Measurements from ENCODE around the gene MYEOV.

MYEOV gene

DNA sequence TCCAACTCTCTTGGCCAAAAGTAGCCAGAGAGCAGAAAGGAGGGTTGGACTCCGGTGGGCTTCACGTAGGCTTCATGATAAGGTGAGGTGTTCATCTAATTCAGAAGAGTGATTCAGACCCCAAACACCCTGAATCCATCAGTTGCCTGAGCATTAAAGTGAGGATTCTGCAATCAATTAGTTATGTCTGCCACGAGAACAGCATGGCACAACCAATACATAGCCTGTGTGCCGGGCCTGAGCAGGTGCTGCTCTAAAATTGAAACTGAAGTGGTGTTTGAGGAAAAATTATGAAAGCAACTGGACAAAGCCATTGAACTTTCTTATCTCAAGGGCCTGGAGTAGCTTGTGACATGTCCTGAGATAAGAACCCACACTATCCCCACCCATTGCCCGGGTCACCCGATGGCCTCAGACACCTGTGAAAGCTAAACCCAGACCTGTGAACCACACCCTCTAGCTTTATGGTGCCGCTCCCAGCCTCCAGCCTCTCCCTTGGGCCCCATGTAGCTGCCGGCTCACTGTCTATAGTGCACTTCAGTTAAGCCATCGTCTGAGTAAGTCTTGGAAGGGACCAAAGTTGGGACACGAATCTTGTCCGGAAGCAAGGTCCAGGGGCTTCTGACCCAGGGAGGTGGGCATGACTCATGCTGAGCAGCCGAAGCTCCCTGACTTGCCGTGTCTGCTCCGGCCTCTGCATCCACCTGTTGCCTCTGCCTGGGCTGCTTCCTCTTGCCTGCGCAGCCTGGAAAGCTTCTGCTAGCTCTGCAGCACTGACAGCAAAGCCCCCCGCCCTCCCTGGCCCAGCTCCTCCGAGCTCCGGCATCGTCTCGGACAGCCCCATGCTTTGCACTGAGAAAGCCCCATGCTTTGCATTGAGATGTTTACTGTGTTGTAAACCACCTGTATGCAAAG lies 5.7 kb upstream of the MYEOV start:
- FAIRE-seq, result no peak

DNA sequence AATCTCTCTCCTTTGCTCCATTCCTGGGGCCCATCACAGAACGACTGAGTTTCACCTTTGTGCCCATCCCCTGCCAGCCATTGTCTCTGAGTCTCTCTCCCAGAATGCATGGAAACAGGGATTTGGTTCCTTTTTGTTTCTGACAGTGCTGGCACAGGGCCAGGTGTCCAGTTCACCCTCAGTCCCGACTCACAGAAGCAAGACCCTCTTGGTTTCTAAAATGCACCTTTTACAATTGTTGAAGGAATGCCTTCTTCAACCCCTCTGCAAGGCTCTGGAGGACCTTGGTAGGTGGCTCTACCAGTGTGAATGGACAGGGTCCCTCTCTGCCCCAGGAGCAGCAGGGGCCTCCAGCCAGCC lies 5.1 kb upstream of the MYEOV start:
- FAIRE-seq, result no peak

GRCh38 chr11:69290806-69291205 lies 3.1 kb upstream of the MYEOV start:
- FAIRE-seq, result no peak

GRCh38 chr11:69291459-69292110 lies 2.4 kb upstream of the MYEOV start:
- FAIRE-seq, result no peak

DNA sequence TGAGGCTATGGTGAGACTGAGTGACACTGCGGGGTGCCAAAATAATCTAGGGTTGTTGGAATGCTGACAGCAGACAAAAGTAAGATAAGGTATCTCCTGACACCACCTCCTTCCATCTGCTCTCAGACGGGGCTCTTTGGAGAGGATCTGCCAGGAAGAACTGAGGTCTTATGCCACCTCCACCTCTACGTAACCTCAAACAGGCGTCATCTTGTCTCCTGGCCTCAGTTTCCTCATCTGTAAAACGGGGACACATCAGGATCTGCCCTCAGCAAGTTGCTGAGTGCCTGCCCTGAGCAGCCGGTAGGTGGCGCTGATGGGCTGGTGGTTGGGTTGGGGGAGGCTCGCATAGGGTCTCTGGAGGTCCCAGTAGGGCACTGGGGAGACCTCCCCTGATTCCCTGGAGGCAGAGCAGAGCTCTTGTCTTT lies 1.7 kb upstream of the MYEOV start:
- FAIRE-seq, result no peak

DNA sequence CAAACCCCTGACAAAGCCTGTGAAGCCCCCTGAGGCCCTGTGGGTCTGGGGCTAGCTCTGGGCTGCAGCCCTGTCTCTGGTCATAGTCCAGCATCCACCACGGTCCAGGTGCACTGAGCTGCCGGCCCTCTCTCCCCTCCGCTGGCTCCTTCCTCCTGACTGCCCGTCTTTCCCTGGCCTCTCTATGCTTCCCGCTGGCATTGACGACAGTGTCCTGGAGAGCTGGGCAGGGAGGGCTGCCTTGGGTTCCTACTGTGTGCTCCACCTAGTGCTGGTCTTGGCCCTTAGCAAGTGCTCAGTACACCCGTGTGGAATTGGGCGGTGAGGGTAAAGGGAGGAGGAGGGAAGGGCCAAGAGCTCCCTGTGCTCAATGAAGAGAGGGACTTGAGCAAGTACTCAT lies 868 bp upstream of the MYEOV start:
- FAIRE-seq, result no peak

DNA sequence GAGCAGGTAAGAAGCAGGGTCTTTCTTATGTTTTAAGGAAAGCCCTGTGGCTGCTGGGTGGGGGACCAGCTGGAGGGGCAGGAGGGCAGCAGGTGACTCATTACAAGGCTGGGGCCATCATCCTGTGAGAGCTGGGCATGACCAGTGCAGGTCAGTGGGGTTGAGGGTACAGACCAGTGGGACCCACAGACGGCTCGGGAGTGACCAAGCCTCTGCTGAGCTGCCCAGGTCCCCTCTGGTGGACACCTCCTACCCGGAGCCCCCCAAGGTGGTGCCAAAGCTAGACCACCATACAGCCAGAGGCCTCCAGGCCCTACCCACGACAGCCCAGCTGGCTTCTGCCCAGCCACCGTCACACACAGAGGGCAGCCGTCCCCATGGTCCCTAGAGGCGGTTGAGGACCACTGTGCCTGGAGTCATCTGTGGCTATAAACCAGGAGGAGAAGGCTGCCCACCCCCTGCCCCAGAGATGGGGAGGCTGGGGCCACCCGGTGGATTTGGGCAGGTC lies 670 bp downstream of the MYEOV start:
- no peak for FAIRE-seq

DNA sequence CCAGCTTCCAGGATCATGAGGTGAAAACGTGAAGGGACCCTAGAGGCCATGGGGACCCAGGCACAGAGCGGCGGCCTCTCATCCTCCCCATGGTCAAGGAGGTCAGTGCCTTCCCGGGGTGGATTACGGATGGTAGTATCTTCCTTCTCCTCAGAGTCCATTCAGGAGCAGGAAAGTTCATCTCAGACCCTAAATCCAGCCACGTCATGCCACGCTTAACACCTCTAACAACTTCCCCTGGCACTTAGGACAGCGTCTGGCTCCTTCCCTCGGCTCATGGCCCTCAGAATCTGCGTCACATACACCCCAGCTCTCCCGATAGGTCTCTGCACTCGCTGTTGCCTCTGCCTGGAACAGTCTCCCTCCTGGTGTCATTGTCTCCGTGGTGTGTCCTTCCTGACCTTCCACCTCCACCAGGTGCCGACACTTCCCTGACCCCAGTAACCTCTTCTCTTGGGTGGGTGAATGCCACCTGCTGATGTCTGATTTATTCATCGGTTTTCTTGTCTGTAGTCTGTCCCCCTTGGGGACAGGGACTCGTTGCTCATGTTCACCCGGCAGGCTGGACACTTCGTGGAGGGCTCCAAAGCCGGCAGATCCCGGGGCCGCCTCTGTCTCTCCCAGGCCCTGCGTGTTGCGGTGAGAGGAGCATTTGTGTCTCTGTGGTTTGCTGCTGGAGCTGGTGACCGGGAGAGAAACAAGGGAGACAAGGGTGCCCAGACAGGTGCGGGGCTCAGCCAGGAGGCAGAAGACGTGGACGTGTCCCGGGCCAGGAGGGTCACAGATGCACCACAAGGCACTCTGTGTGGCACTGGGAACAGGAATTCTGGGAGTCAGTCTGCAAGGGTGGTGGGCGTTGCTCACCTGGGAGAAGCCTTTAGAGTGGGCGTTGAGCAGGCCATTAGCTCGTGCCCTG lies 1.4 kb downstream of the MYEOV start:
- no peak for FAIRE-seq

GRCh38 chr11:69295995-69296889 lies 2.3 kb downstream of the MYEOV start:
- no peak for FAIRE-seq

- FAIRE-seq, result no peak
Measured at GRCh38 chr11:69296890-69297786, 3.2 kb downstream of the MYEOV start.

- no peak for FAIRE-seq
Measured at GRCh38 chr11:69297787-69298266, 3.9 kb downstream of the MYEOV start.

DNA sequence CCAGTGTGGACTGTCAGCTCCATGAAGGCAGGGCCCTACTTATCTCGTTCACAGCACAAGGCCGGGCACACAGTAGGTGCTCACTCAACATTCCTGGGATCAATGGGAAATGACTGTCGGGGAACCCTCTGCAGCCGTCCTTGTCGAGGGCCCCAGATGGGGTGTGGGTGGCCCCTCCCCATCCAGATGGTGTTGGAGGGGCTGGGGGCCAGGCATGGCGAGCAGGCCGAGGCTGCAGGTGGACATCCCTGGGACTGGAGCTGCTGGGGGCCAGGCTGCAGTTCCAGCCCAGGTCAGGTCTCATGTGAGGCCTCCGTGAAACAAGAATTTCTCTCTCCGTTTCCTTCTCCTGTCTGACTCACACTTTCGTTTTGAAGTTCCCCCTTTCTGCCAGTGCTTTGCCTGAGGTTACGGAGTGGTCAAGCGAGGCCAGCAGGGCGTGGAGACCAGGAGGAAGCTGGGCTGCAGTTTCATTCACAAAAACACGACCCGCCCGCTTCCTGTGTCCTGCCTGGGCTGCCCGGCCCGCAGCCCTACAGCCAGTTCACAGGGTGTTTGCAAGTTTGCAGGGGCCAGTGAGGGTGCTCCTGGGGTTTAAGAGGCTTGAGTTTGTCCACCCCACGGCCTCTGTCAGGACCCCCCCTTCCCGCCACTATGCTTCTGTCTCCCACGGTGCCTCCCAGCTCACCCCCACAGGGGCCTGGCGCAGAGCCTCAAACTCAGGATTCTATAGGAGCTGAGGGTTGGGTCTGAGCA lies 4.5 kb downstream of the MYEOV start:
- FAIRE-seq, result no peak

DNA sequence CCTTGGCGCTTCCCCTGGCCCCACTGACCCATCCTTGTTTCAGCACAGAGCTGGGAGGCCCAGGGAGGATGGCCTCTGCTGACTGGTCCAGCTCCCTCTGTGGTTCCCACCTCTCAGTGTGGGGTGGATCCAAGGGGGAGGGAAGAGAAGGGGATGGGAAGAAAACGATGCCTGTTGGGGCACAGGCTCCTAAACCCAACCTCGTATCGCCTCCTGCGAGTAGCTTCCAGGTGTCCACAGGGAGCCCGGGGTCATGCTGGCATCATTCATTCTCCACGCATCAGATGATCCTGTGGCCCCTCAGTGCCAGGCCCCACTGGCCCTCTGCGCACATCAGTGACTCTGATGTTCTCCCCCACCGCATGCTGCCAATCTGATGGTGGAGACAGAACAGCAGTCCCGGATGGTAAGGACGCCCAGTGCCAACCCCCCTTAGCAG lies 5.1 kb downstream of the MYEOV start:
- no peak for FAIRE-seq

DNA sequence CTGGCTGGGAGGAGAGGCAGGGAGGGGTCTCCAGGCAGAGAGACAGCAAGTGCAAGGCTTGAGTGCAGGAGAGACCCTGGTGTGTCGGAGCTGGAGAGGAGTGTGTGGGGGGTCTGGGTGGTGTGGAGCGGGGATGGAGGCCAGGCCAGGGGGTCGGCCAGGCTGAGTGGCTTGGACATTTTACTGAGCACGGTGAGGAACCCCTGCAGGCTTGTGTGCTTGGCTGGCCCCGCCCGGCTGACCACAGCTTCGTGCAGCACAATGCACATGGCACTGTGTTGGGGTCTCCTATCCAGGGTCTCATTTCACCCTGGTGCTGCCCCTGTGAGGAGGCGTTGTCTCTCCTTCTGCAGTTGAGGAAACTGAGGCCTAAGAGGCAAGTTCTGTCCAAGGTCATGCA lies 5.6 kb downstream of the MYEOV start:
- FAIRE-seq, result no peak

GRCh38 chr11:69300120-69301060 lies 6.4 kb downstream of the MYEOV start:
- no peak for FAIRE-seq

GRCh38 chr11:69301081-69301454 lies 7.1 kb downstream of the MYEOV start:
- FAIRE-seq, result no peak

- FAIRE-seq, result no peak
Measured at GRCh38 chr11:69301455-69302401, 7.8 kb downstream of the MYEOV start.
